H9 (cell line): ENCODE measurements around the gene FARS2. TPM values are rescaled to one million over a fixed set of nuclear protein-coding genes. Genes with fewer than 3 reads are reported as not detected.

Experiments
- DNase-seq: peaks from one replicate; pipeline ENCODE4 v3.0.0-alpha.2; 2017
- H2AFZ ChIP-seq: one replicate; pipeline ENCODE4 v1.6.1; 2013; ENCODE audit warnings: mild to moderate bottlenecking, low read length, control low read depth, moderate library complexity
- H2AK5ac ChIP-seq: 2 replicates; pipeline ENCODE4 v1.6.1; 2013; ENCODE audit warnings: low read length, control low read depth, mixed read lengths; ENCODE audit not compliant: insufficient read length
- H2BK120ac ChIP-seq: one replicate; pipeline ENCODE4 v1.6.1; 2013; ENCODE audit warnings: low read depth, mild to moderate bottlenecking, low read length, control low read depth, inconsistent platforms; ENCODE audit not compliant: poor library complexity, severe bottlenecking
- H2BK12ac ChIP-seq: 2 replicates; pipeline ENCODE4 v1.6.1; 2013; ENCODE audit warnings: low read length, control low read depth, mixed read lengths, low read depth; ENCODE audit not compliant: insufficient read length
- H2BK15ac ChIP-seq: 2 replicates; pipeline ENCODE4 v1.6.1; 2013; ENCODE audit warnings: low read depth, low read length, control low read depth
- H2BK20ac ChIP-seq: one replicate; pipeline ENCODE4 v1.6.1; 2013; ENCODE audit warnings: low read depth, mild to moderate bottlenecking, low read length, control low read depth, inconsistent platforms; ENCODE audit not compliant: poor library complexity, severe bottlenecking
- H2BK5ac ChIP-seq: 2 replicates; pipeline ENCODE4 v1.6.1; 2013; ENCODE audit warnings: low read length, control low read depth, mixed read lengths; ENCODE audit not compliant: insufficient read length
- H3K14ac ChIP-seq: 2 replicates; pipeline ENCODE4 v1.6.1; 2013; ENCODE audit warnings: low read length, control low read depth; ENCODE audit not compliant: insufficient read depth
- H3K18ac ChIP-seq: 2 replicates; pipeline ENCODE4 v1.6.1; 2013; ENCODE audit warnings: low read depth, mild to moderate bottlenecking, mixed read lengths, low read length, control low read depth; ENCODE audit not compliant: insufficient read length
- H3K23ac ChIP-seq: 2 replicates; pipeline ENCODE4 v1.6.1; 2013; ENCODE audit warnings: low read length, control low read depth, mixed read lengths, low read depth; ENCODE audit not compliant: insufficient read length
- H3K23me2 ChIP-seq: 2 replicates; pipeline ENCODE4 v1.6.1; 2013; ENCODE audit warnings: low read depth, mild to moderate bottlenecking, mixed read lengths, low read length, control low read depth; ENCODE audit not compliant: insufficient read length, poor library complexity, severe bottlenecking
- H3K27ac ChIP-seq: 2 replicates; pipeline ENCODE4 v1.5.1; 2013; ENCODE audit warnings: low read length, control low read depth, mixed read lengths, low read depth; ENCODE audit not compliant: insufficient read length
- H3K27me3 ChIP-seq: 2 replicates; pipeline ENCODE4 v1.6.1; 2013; ENCODE audit warnings: low read length, control low read depth, inconsistent platforms; ENCODE audit not compliant: insufficient read depth
- H3K4ac ChIP-seq: 2 replicates; pipeline ENCODE4 v1.6.1; 2013; ENCODE audit warnings: low read depth, mild to moderate bottlenecking, control low read depth, inconsistent platforms, low read length, moderate library complexity
- H3K4me1 ChIP-seq: 2 replicates; pipeline ENCODE4 v1.6.1; 2013; ENCODE audit warnings: low read length, control low read depth, inconsistent platforms; ENCODE audit not compliant: insufficient read depth
- H3K4me2 ChIP-seq: 2 replicates; pipeline ENCODE4 v1.6.1; 2013; ENCODE audit warnings: low read length, control low read depth, mixed read lengths; ENCODE audit not compliant: insufficient read length, insufficient read depth
- H3K56ac ChIP-seq: 2 replicates; pipeline ENCODE4 v1.6.1; 2013; ENCODE audit warnings: low read depth, mild to moderate bottlenecking, mixed read lengths, low read length, control low read depth; ENCODE audit not compliant: insufficient read length
- H3K79me1 ChIP-seq: 2 replicates; pipeline ENCODE4 v1.6.1; 2013; ENCODE audit warnings: low read depth, mild to moderate bottlenecking, moderate library complexity, low read length, control low read depth, inconsistent platforms; ENCODE audit not compliant: insufficient read depth, poor library complexity, severe bottlenecking
- H3K79me2 ChIP-seq: 2 replicates; pipeline ENCODE4 v1.6.1; 2013; ENCODE audit warnings: low read length, control low read depth, inconsistent platforms; ENCODE audit not compliant: insufficient read depth
- H3K9ac ChIP-seq: 2 replicates; pipeline ENCODE4 v1.6.1; 2013; ENCODE audit warnings: low read length, control low read depth, mixed read lengths; ENCODE audit not compliant: insufficient read length; ENCODE audit errors: extremely low read depth
- H3K9me3 ChIP-seq: one replicate; pipeline ENCODE4 v1.6.1; 2013; ENCODE audit warnings: low read depth, low read length, inconsistent platforms; ENCODE audit not compliant: control insufficient read depth
- H3T11ph ChIP-seq: one replicate; pipeline ENCODE4 v1.6.1; 2013; ENCODE audit warnings: mild to moderate bottlenecking, low read length, control low read depth, inconsistent platforms
- H4K20me1 ChIP-seq: one replicate; pipeline ENCODE4 v1.6.1; 2013; ENCODE audit not compliant: control insufficient read depth, insufficient read length, insufficient read depth
- H4K5ac ChIP-seq: 2 replicates; pipeline ENCODE4 v1.6.1; 2013; ENCODE audit warnings: low read depth, mild to moderate bottlenecking, mixed read lengths, low read length, control low read depth; ENCODE audit not compliant: insufficient read length
- H4K8ac ChIP-seq: replicated peaks from 2 replicates; pipeline ENCODE4 v1.6.1; 2013; ENCODE audit warnings: low read length, control low read depth, mixed read lengths, low read depth; ENCODE audit not compliant: insufficient read length
- H4K91ac ChIP-seq: 2 replicates; pipeline ENCODE4 v1.6.1; 2013; ENCODE audit warnings: low read depth, mild to moderate bottlenecking, moderate library complexity, mixed read lengths, low read length, control low read depth; ENCODE audit not compliant: insufficient read length
- H3K27ac Mint-ChIP-seq, 3 experiments: 2 replicates in 2 of 3; 3 replicates in 1 of 3; pipeline ENCODE4 v1.8.0; 2020 to 2021; ENCODE audit warnings: mixed read lengths in 3 of 3, mild to moderate bottlenecking in 1 of 3, moderate library complexity in 1 of 3
- H3K27me3 Mint-ChIP-seq: 2 replicates; pipeline ENCODE4 v1.8.0; 2021; ENCODE audit warnings: low read depth, mild to moderate bottlenecking, moderate library complexity, mixed read lengths
- H3K36me3 Mint-ChIP-seq, 3 experiments: 2 replicates in 2 of 3; 3 replicates in 1 of 3; pipeline ENCODE4 v1.8.0; 2020 to 2021; ENCODE audit warnings: low read depth in 3 of 3, mixed read lengths in 3 of 3; ENCODE audit not compliant: insufficient read depth in 1 of 3
- H3K4me1 Mint-ChIP-seq, 2 experiments: 2 replicates each; pipeline ENCODE4 v1.8.0; 2020; ENCODE audit warnings: mixed read lengths in 2 of 2
- H3K4me3 Mint-ChIP-seq, 2 experiments: 2 replicates in 1 of 2; 3 replicates in 1 of 2; pipeline ENCODE4 v1.8.0; 2020 to 2021; ENCODE audit warnings: mild to moderate bottlenecking in 2 of 2, mixed read lengths in 2 of 2, moderate library complexity in 1 of 2
- H3K9me3 Mint-ChIP-seq, 2 experiments: 2 replicates in 1 of 2; 3 replicates in 1 of 2; pipeline ENCODE4 v1.8.0; 2020; ENCODE audit warnings: mild to moderate bottlenecking in 2 of 2, mixed read lengths in 2 of 2, moderate library complexity in 1 of 2
- CTCF ChIP-seq: fragments of 200-600 bp; sonication (generic); conservative IDR thresholded peaks from 3 replicates; pipeline ENCODE4 v1.8.0; 2021; ENCODE audit warnings: antibody characterized with exemption, mild to moderate bottlenecking
- WGBS: extraction: QIAGEN DNeasy Blood & Tissue Kit; methylation state at CpG from one replicate; pipeline ENCODE4 v1.1.7; 2013; ENCODE audit warnings: missing lambda C conversion rate, low lambda C conversion rate, mixed read lengths; ENCODE audit not compliant: insufficient read length; ENCODE audit errors: extremely low coverage; 5-methylcytosine and 5-hydroxymethylcytosine counted together
- total RNA-seq: library from RNA; stranded (reverse); gene quantifications from 2 replicates; pipeline ENCODE4 v1.2.1, GENCODE V29; 2021

Gene FARS2
- total RNA-seq, 1 experiment from 2014 or later, result 8.5 TPM

- Histone ChIP-seq H3K27ac (no peak overlapping the region), H2BK20ac (no peak overlapping the region), H3K56ac (no peak overlapping the region), H3K9me3 (no peaks in the 10 kb centered on the region), H3K27me3 (no peaks in the 10 kb centered on the region), H4K8ac (no peak overlapping the region), H2BK12ac (no peak overlapping the region), H3K79me1 (no peaks in the 10 kb centered on the region), H3K4me1 (no peaks in the 10 kb centered on the region), H2BK5ac (no peak overlapping the region), H4K91ac (no peak overlapping the region), H3K4me2 (no peak overlapping the region), H3K4ac (no peak overlapping the region), H3T11ph (no peak overlapping the region), H4K20me1 (no peaks in the 10 kb centered on the region), H3K79me2 (no peaks in the 10 kb centered on the region), H3K18ac (no peak overlapping the region), H2AK5ac (no peak overlapping the region), H2BK15ac (no peak overlapping the region), H2BK120ac (no peak overlapping the region), H2AFZ (no peak overlapping the region), H3K23me2 (no peaks in the 10 kb centered on the region), H3K23ac (no peak overlapping the region), H4K5ac (no peak overlapping the region), H3K14ac (no peak overlapping the region), H3K9ac (no peak overlapping the region)
- Mint-ChIP-seq H3K4me3 (no peak overlapping the region), H3K36me3 (no peaks in the 10 kb centered on the region; a peak in 1 of 7 replicates), H3K9me3 (no peaks in the 10 kb centered on the region), H3K27me3 (no peaks in the 10 kb centered on the region), H3K27ac (no peak overlapping the region), H3K4me1 (no peaks in the 10 kb centered on the region)
- no peak for DNase-seq
- no CpG with 5 or more reads among the region's 2 CpGs for WGBS
- no peak for TF ChIP-seq CTCF
Observed at GRCh38 chr6:5520796-5521195, 259.5 kb downstream of the FARS2 start.
